A172 (cell line): ENCODE measurements around the gene EFNA5. TPM values are rescaled to one million over a fixed set of nuclear protein-coding genes. Genes with fewer than 3 reads are reported as not detected.

Source experiments
- DNase-seq: peaks from one replicate; pipeline ENCODE4 v3.0.0-alpha.2; 2015; ENCODE audit warnings: low spot score
- total RNA-seq: library from RNA; depleted of rRNA; stranded (reverse); fragments of >200 nt; shearing (Covaris generic); gene quantifications from 2 replicates; pipeline ENCODE4 v1.2.3, GENCODE V29; 2014

The EFNA5 gene
- total RNA-seq, 1 experiment from 2014 or later: 3.4 TPM

GRCh38 chr5:107544476-107544875 lies 126.3 kb downstream of the EFNA5 start:
- no peak for DNase-seq

GRCh38 chr5:107543868-107544267 lies 126.9 kb downstream of the EFNA5 start:
- no peak for DNase-seq

GRCh38 chr5:107542831-107543231 lies 127.9 kb downstream of the EFNA5 start:
- peak; percentile 48 for DNase-seq

- DNase-seq: peak; percentile 92
Observed at GRCh38 chr5:107542428-107542827, 128.3 kb downstream of the EFNA5 start.

- DNase-seq: no peak
Observed at GRCh38 chr5:107541400-107541799, 129.3 kb downstream of the EFNA5 start.

GRCh38 chr5:107539726-107540330 lies 130.9 kb downstream of the EFNA5 start:
- no peak for DNase-seq

GRCh38 chr5:107538805-107539445 lies 131.8 kb downstream of the EFNA5 start:
- no peak for DNase-seq

GRCh38 chr5:107538331-107538730 lies 132.4 kb downstream of the EFNA5 start:
- DNase-seq: no peak

GRCh38 chr5:107535849-107536248 lies 134.9 kb downstream of the EFNA5 start:
- no peak for DNase-seq

- no peak for DNase-seq
Observed at GRCh38 chr5:107533910-107534876, 136.5 kb downstream of the EFNA5 start.

GRCh38 chr5:107532916-107533315 lies 137.8 kb downstream of the EFNA5 start:
- no peak for DNase-seq

- DNase-seq: no peak
Observed at GRCh38 chr5:107532169-107532878, 138.4 kb downstream of the EFNA5 start.

- no peak for DNase-seq
Observed at GRCh38 chr5:107531308-107531707, 139.4 kb downstream of the EFNA5 start.

GRCh38 chr5:107529618-107530017 lies 141.1 kb downstream of the EFNA5 start:
- no peak for DNase-seq

GRCh38 chr5:107526270-107526937 lies 144.3 kb downstream of the EFNA5 start:
- DNase-seq: no peak

- no peak for DNase-seq
Observed at GRCh38 chr5:107524111-107524510, 146.6 kb downstream of the EFNA5 start.

GRCh38 chr5:107523029-107523680 lies 147.6 kb downstream of the EFNA5 start:
- DNase-seq: no peak

- DNase-seq: no peak
Observed at GRCh38 chr5:107522456-107522855, 148.3 kb downstream of the EFNA5 start.

GRCh38 chr5:107519900-107520354 lies 150.8 kb downstream of the EFNA5 start:
- no peak for DNase-seq

GRCh38 chr5:107518616-107519015 lies 152.1 kb downstream of the EFNA5 start:
- no peak for DNase-seq

- DNase-seq: no peak
Observed at GRCh38 chr5:107518190-107518589, 152.5 kb downstream of the EFNA5 start.
